Astrocyte of the cerebellum (primary cell): ENCODE results near the gene WIPF2.
A peak's percentile ranks its signal among the peaks of the same experiment; 100 is the strongest.
"Not testable (repeated sequence)": the region's sequence is repeated elsewhere in the genome, so short reads cannot be mapped to it uniquely, and the experiment has no call there.

ENCODE experiments used
- DNase-seq: peaks from one replicate; pipeline ENCODE4 v3.0.0-alpha.2; 2011; ENCODE audit warnings: low read depth
- H3K4me3 ChIP-seq: 2 replicates; pipeline ENCODE4 v1.5.1; 2011; ENCODE audit warnings: mild to moderate bottlenecking, low read depth, low read length, moderate library complexity
- in situ Hi-C: cut with HindIII; loops from 2 replicates; pipeline ENCODE4 v1.10.0; 2017; ENCODE audit warnings: low sequenced_read_pairs
- TF ChIP-seq, protein P1 (sequence below): IDR thresholded peaks from 2 replicates; pipeline ENCODE4 v1.5.1; 2012; ENCODE audit warnings: low read length, low read depth, moderate library complexity, mild to moderate bottlenecking; ENCODE audit errors: missing control alignments

Gene WIPF2

GRCh38 chr17:40209404-40210093, 9.6 kb upstream of the WIPF2 start:
- TF ChIP-seq, protein P1, sequence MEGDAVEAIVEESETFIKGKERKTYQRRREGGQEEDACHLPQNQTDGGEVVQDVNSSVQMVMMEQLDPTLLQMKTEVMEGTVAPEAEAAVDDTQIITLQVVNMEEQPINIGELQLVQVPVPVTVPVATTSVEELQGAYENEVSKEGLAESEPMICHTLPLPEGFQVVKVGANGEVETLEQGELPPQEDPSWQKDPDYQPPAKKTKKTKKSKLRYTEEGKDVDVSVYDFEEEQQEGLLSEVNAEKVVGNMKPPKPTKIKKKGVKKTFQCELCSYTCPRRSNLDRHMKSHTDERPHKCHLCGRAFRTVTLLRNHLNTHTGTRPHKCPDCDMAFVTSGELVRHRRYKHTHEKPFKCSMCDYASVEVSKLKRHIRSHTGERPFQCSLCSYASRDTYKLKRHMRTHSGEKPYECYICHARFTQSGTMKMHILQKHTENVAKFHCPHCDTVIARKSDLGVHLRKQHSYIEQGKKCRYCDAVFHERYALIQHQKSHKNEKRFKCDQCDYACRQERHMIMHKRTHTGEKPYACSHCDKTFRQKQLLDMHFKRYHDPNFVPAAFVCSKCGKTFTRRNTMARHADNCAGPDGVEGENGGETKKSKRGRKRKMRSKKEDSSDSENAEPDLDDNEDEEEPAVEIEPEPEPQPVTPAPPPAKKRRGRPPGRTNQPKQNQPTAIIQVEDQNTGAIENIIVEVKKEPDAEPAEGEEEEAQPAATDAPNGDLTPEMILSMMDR, result no peak
- in situ Hi-C loops, result no loop called here
- DNase-seq, result no peak
- H3K4me3 ChIP-seq, result no peak overlapping the region

DNA sequence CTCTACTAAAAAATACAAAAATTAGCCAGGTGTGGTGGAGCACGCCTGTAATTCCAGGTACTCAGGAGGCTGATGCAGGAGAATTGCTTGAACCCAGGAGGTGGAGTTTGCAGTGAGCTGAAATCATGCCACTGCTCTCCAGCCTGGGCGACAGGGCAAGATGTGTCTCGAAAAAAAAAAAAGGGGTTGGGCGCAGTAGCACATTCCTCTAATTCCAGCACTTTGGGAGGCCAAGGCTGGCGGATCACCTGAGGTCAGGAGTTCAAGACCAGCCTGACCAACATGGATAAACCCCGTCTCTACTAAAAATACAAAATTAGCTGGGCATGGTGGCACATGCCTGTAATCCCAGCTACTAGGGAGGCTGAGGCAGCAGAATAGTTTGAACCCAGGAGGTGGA, 5.2 kb upstream of the WIPF2 start:
- in situ Hi-C loops, result not testable (repeated sequence)

DNA sequence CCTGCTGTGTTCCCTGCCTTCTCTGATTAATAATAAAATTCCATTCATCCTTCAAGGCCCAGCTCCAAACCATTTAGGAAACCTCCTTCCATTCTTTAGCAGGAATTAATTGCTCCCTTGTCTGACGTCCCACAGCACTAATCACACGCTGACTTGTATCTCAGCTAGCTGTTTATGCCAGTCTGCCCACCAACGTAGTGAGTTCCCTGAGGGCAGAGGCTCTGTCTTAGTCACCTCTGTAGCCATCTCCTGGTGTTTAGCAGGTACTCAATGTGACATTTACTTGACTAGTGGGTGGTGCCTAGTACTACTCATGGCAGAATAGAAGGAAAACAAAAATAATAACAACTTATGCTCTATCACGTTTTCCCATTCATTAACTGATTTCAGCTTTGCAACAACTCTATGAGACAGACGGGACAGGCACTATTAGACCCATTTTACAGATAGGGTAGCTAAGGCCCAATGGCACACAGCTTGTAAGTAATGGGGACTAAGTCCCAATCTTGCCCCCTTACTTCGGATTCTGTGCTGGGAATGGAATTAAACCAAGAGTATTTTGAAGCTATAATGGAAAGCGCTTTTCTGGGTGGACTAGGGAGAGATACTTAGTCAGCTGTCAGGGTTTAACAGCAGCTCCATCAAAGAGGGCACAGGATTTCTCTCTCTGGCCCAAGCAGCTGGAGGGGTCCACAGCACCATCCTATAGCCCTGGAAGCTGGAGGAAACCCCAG, 931 bp upstream of the WIPF2 start:
- TF ChIP-seq, protein P1, result no peak
- DNase-seq, result no peak
- in situ Hi-C loops, result no loop called here
- no peak overlapping the region for H3K4me3 ChIP-seq

More for the DNA sequence above, 5.2 kb upstream of the WIPF2 start:
- H3K4me3 ChIP-seq, DNase-seq: not testable (repeated sequence)

GRCh38 chr17:40219594-40220338, 662 bp downstream of the WIPF2 start:
- TF ChIP-seq, protein P1, result no peak
- in situ Hi-C loops, result no loop called here
- no peak for DNase-seq
- peak overlapping the region; percentile 83 for H3K4me3 ChIP-seq

- TF ChIP-seq, protein P1, result no peak
- DNase-seq, result peak; percentile 63
- peak overlapping the region; percentile 23 for H3K4me3 ChIP-seq
- in situ Hi-C loops, result no loop called here
Measured at GRCh38 chr17:40224718-40225550, 5.8 kb downstream of the WIPF2 start.

DNA sequence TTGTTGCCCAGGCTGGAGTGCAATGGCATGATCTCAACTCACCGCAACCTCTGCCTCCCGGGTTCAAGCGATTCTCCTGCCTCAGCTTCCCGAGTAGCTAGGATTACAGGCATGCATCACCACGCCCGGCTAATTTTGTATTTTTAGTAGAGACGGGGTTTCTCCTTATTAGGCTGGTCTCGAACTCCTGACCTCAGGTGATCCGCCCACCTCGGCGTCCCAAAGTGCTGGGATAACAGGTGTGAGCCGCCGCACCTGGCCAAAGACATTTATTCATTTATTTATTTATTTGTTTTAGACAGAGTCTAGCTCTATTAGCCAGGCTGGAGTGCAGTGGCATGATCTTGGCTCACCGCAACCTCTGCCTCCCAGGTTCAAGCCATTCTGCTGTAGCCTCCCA, 10.0 kb downstream of the WIPF2 start:
- DNase-seq, H3K4me3 ChIP-seq, in situ Hi-C loops: not testable (repeated sequence)

DNA sequence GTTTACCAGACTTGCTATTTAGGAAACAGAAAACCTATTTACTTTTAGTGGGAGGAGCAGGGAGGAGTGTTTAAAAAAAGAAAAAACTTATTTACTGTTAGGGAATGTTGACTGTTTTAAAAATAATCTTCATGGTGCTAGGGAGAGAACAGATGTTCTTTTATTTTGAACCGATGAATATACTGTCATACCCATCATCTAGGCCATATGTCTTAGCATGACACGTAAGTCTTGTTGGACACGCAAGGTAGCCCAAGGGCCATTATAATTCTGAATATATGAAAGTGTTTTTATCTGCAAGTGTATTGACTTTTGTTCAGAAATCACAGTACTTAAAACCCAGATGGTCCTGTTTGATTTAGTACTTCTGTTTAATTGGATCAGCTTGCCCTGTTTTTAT, 11.6 kb downstream of the WIPF2 start:
- TF ChIP-seq, protein P1, result no peak
- no peak for DNase-seq
- no peak overlapping the region for H3K4me3 ChIP-seq
- in situ Hi-C loops, result no loop called here

DNA sequence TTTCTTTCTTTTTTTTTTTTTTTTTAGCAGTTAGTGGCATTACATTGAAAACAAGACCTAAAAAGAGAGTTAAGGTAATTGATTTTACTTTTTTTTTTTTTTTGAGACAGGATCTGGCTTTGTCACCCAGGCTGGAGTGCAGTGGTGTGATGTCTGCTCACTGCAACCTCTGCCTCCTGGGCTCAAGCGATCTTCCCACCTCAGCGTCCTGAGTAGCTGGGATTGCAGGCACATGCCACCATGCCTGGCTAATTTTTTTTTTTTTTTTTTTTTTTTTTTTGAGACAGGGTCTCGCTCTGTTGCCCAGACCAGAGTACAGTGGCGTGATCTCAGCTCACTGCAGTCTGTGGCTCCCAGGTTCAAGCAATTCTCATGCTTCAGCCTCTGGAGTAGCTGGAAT, 12.8 kb downstream of the WIPF2 start:
- in situ Hi-C loops, DNase-seq, H3K4me3 ChIP-seq: not testable (repeated sequence)
